Prostate gland (tissue), 2 donors: ENCODE measurements around the gene ORC2.

Experiments used
- POLR2AphosphoS5 ChIP-seq: sonication (generic); formaldehyde crosslinking; IDR thresholded peaks from one replicate; pipeline ENCODE4 v1.6.1; 2017; ENCODE audit warnings: antibody characterized with exemption
- TF ChIP-seq, protein P1 (sequence below), 4 experiments: fragments of 200-600 bp in 2 of 4; fragments of 450-650 bp in 2 of 4; sonication (generic) in 2 of 4; IDR thresholded peaks; 1 replicate in 3 of 4; 2 replicates in 1 of 4; pipeline ENCODE4 v1.5.1; 2016 to 2019; ENCODE audit warnings: antibody characterized with exemption in 4 of 4, mild to moderate bottlenecking in 2 of 4, moderate library complexity in 2 of 4

DNA sequence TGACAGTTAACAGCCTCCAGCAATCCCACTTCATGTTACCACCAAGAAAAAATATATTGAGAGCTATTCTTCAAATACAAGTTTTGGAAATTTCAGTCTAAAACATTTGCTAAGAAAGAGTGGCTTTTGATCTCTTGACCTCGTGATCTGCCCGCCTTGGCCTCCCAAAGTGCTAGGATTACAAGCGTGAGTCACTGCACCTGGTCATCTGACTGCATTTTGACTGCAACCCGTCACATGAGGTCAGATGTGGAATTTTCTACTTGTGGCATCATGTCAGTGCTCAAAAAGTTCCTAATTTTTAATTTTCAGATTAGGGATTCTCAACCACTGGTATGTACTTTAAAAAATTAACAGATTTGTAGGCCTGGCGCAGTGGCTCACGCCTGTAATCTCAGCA is 89.9 kb downstream of the ORC2 start:
- TF ChIP-seq POLR2AphosphoS5, result no peak
- TF ChIP-seq, protein P1, sequence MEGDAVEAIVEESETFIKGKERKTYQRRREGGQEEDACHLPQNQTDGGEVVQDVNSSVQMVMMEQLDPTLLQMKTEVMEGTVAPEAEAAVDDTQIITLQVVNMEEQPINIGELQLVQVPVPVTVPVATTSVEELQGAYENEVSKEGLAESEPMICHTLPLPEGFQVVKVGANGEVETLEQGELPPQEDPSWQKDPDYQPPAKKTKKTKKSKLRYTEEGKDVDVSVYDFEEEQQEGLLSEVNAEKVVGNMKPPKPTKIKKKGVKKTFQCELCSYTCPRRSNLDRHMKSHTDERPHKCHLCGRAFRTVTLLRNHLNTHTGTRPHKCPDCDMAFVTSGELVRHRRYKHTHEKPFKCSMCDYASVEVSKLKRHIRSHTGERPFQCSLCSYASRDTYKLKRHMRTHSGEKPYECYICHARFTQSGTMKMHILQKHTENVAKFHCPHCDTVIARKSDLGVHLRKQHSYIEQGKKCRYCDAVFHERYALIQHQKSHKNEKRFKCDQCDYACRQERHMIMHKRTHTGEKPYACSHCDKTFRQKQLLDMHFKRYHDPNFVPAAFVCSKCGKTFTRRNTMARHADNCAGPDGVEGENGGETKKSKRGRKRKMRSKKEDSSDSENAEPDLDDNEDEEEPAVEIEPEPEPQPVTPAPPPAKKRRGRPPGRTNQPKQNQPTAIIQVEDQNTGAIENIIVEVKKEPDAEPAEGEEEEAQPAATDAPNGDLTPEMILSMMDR (IDR thresholded peaks at IDR 0.05), result no peak
